GM23338 (cell line): ENCODE measurements around the gene TBC1D32. TPM values are rescaled to one million over a fixed set of nuclear protein-coding genes. Genes with fewer than 3 reads are reported as not detected.

ENCODE experiments used
- ATAC-seq: fragments of 200-7000 bp; cut with Tn5 transposase; 3 replicates; pipeline ENCODE4 v1.9.1; 2020
- DNase-seq: peaks from one replicate; pipeline ENCODE4 v3.0.0-alpha.2; 2015; ENCODE audit warnings: low spot score
- H2AFZ ChIP-seq: fragments of 200-600 bp; sonication (generic); 2 replicates; pipeline ENCODE4 v1.8.0; 2016; ENCODE audit warnings: antibody characterized with exemption, mild to moderate bottlenecking, moderate library complexity
- H3F3A ChIP-seq: fragments of 200-600 bp; sonication (generic); replicated peaks from 2 replicates; pipeline ENCODE4 v1.8.0; 2017; ENCODE audit warnings: antibody characterized with exemption, mixed run types, low read depth
- H3K27ac ChIP-seq: fragments of 200-600 bp; sonication (generic); 2 replicates; pipeline ENCODE4 v1.6.1; 2016; ENCODE audit warnings: low read depth
- H3K27me3 ChIP-seq: fragments of 200-600 bp; sonication (generic); 2 replicates; pipeline ENCODE4 v1.8.0; 2016; ENCODE audit warnings: mild to moderate bottlenecking, mixed run types, moderate library complexity; ENCODE audit not compliant: insufficient read depth
- H3K36me3 ChIP-seq: fragments of 200-600 bp; sonication (generic); 2 replicates; pipeline ENCODE4 v1.8.0; 2016; ENCODE audit warnings: mild to moderate bottlenecking; ENCODE audit not compliant: insufficient read depth
- H3K4me1 ChIP-seq: fragments of 200-600 bp; sonication (generic); 2 replicates; pipeline ENCODE4 v1.8.0; 2016; ENCODE audit warnings: mild to moderate bottlenecking, moderate library complexity; ENCODE audit not compliant: insufficient read depth
- H3K4me2 ChIP-seq: fragments of 200-600 bp; sonication (generic); 2 replicates; pipeline ENCODE4 v1.7.1; 2017; ENCODE audit warnings: mixed run types
- H3K4me3 ChIP-seq: fragments of 200-600 bp; sonication (generic); 2 replicates; pipeline ENCODE4 v1.6.1; 2016; ENCODE audit warnings: mixed run types
- H3K79me2 ChIP-seq: fragments of 200-600 bp; sonication (generic); replicated peaks from 2 replicates; pipeline ENCODE4 v1.8.0; 2017; ENCODE audit warnings: mild to moderate bottlenecking; ENCODE audit not compliant: insufficient read depth
- H3K9me2 ChIP-seq: fragments of 200-600 bp; sonication (generic); 2 replicates; pipeline ENCODE4 v1.8.0; 2017; ENCODE audit not compliant: insufficient read depth
- H4K20me1 ChIP-seq: fragments of 200-600 bp; sonication (generic); replicated peaks from 2 replicates; pipeline ENCODE4 v1.8.0; 2017; ENCODE audit warnings: mild to moderate bottlenecking; ENCODE audit not compliant: insufficient read depth
- H3K27ac Mint-ChIP-seq: 2 replicates; pipeline ENCODE4 v1.8.0; 2020; ENCODE audit warnings: inconsistent platforms, mild to moderate bottlenecking, moderate library complexity, mixed read lengths
- H3K27me3 Mint-ChIP-seq: 3 replicates; pipeline ENCODE4 v1.8.0; 2022; ENCODE audit warnings: low read depth, mild to moderate bottlenecking, moderate library complexity, mixed read lengths, inconsistent platforms; ENCODE audit not compliant: insufficient read depth, poor library complexity
- H3K36me3 Mint-ChIP-seq: 3 replicates; pipeline ENCODE4 v1.8.0; 2021; ENCODE audit warnings: low read depth, mild to moderate bottlenecking, inconsistent platforms, moderate library complexity, mixed read lengths
- H3K4me1 Mint-ChIP-seq: 3 replicates; pipeline ENCODE4 v1.8.0; 2020; ENCODE audit warnings: mild to moderate bottlenecking, inconsistent platforms, mixed read lengths
- H3K4me3 Mint-ChIP-seq: 3 replicates; pipeline ENCODE4 v1.8.0; 2021; ENCODE audit warnings: moderate library complexity, mild to moderate bottlenecking, inconsistent platforms, mixed read lengths
- H3K9me3 Mint-ChIP-seq: 3 replicates; pipeline ENCODE4 v1.8.0; 2020; ENCODE audit warnings: moderate library complexity, mild to moderate bottlenecking, inconsistent platforms, mixed read lengths
- CREB1 ChIP-seq: fragments of 250-450 bp; sonication (Bioruptor Pico); IDR thresholded peaks from 2 replicates; pipeline ENCODE4 v1.5.0; 2020; ENCODE audit warnings: low read depth, mild to moderate bottlenecking, moderate library complexity
- ETS1 ChIP-seq: IDR thresholded peaks from 2 replicates; pipeline ENCODE4 v1.6.1; 2016; ENCODE audit warnings: antibody characterized with exemption
- EZH2 ChIP-seq: fragments of 200-600 bp; sonication (generic); IDR thresholded peaks from one replicate; pipeline ENCODE4 v1.8.0; 2017; ENCODE audit warnings: antibody characterized with exemption, mild to moderate bottlenecking, low read depth; ENCODE audit not compliant: unreplicated experiment
- EZH2phosphoT487 ChIP-seq: fragments of 200-600 bp; sonication (generic); IDR thresholded peaks from one replicate; pipeline ENCODE4 v1.8.1; 2018; ENCODE audit warnings: antibody characterized with exemption; ENCODE audit not compliant: unreplicated experiment
- JUNB ChIP-seq: IDR thresholded peaks from one replicate; pipeline ENCODE4 v1.6.1; 2016; ENCODE audit warnings: antibody characterized with exemption; ENCODE audit not compliant: unreplicated experiment
- NANOG ChIP-seq: IDR thresholded peaks from 2 replicates; pipeline ENCODE4 v1.6.1; 2016; ENCODE audit warnings: antibody characterized with exemption, borderline replicate concordance
- POLR2AphosphoS5 ChIP-seq: IDR thresholded peaks from 2 replicates; pipeline ENCODE4 v1.6.1; 2016; ENCODE audit warnings: antibody characterized with exemption, low read depth
- REST ChIP-seq: IDR thresholded peaks from one replicate; pipeline ENCODE4 v1.6.1; 2018; ENCODE audit warnings: antibody characterized with exemption; ENCODE audit not compliant: unreplicated experiment
- STAT1 ChIP-seq: IDR thresholded peaks from one replicate; pipeline ENCODE4 v1.6.1; 2016; ENCODE audit warnings: antibody characterized with exemption; ENCODE audit not compliant: unreplicated experiment
- ZNF114 ChIP-seq: fragments of 250-450 bp; sonication (Bioruptor Pico); IDR thresholded peaks from 2 replicates; pipeline ENCODE4 v1.5.0; 2020; ENCODE audit warnings: mild to moderate bottlenecking, moderate library complexity
- ZNF331 ChIP-seq: fragments of 250-450 bp; sonication (Bioruptor Pico); IDR thresholded peaks from 2 replicates; pipeline ENCODE4 v1.5.0; 2020; ENCODE audit warnings: low read depth, mild to moderate bottlenecking, moderate library complexity
- polyA plus RNA-seq: library from polyadenylated mRNA; unstranded; fragments of >200 nt; fragmentation: Nextera tagmentation; extraction: Ambion mirVana; gene quantifications from 2 replicates; pipeline ENCODE4 v1.2.1, GENCODE V29; 2016
- total RNA-seq: library from RNA; depleted of rRNA; stranded (reverse); fragments of >200 nt; shearing (Covaris generic); gene quantifications from 2 replicates; pipeline ENCODE4 v1.2.3, GENCODE V29; 2014
- TF ChIP-seq, protein P1 (sequence below), 2 experiments: fragments of 200-600 bp in 1 of 2; sonication (generic) in 1 of 2; conservative IDR thresholded peaks; 2 replicates each; pipeline versions ENCODE4 v1.5.1 to v1.6.1; 2016 to 2017; ENCODE audit warnings: antibody characterized with exemption in 2 of 2, low read depth in 2 of 2, mild to moderate bottlenecking in 2 of 2, moderate library complexity in 1 of 2

The TBC1D32 gene
- total and polyA plus RNA-seq, 2 experiments from 2014 or later = 8.9 to 10.4 TPM

- H2AFZ ChIP-seq = no peak overlapping the region
- Mint-ChIP-seq H3K4me1 (peaks cover 7% of the 10 kb centered on the region; the same call in 2 of the 3 replicates), H3K36me3 (peaks cover 15% of the 10 kb centered on the region), H3K27ac (no peak overlapping the region), H3K27me3 (no peaks in the 10 kb centered on the region), H3K4me3 (no peak overlapping the region), H3K9me3 (peaks cover 9% of the 10 kb centered on the region)
- no peaks in the 10 kb centered on the region; the same call in 1 of the 2 replicates for H3K4me1 ChIP-seq
- TF ChIP-seq STAT1 = no peak
- TF ChIP-seq NANOG = no peak
- TF ChIP-seq POLR2AphosphoS5 = no peak
- no peak for TF ChIP-seq ETS1
- TF ChIP-seq EZH2phosphoT487 = no peak
- TF ChIP-seq, protein P1, sequence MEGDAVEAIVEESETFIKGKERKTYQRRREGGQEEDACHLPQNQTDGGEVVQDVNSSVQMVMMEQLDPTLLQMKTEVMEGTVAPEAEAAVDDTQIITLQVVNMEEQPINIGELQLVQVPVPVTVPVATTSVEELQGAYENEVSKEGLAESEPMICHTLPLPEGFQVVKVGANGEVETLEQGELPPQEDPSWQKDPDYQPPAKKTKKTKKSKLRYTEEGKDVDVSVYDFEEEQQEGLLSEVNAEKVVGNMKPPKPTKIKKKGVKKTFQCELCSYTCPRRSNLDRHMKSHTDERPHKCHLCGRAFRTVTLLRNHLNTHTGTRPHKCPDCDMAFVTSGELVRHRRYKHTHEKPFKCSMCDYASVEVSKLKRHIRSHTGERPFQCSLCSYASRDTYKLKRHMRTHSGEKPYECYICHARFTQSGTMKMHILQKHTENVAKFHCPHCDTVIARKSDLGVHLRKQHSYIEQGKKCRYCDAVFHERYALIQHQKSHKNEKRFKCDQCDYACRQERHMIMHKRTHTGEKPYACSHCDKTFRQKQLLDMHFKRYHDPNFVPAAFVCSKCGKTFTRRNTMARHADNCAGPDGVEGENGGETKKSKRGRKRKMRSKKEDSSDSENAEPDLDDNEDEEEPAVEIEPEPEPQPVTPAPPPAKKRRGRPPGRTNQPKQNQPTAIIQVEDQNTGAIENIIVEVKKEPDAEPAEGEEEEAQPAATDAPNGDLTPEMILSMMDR (conservative IDR thresholded peaks at IDR 0.05; ENCODE audit: low read depth in 2 of 2) = no peak
- no peak for TF ChIP-seq REST
- no peak for TF ChIP-seq JUNB
- TF ChIP-seq EZH2 = no peak
- no peak for TF ChIP-seq ZNF331 (CRISPR knock-in tag)
- TF ChIP-seq CREB1 (CRISPR knock-in tag) = no peak
- no peak for TF ChIP-seq ZNF114
- H3F3A ChIP-seq = no peaks in the 10 kb centered on the region
- H4K20me1 ChIP-seq = no peaks in the 10 kb centered on the region
- DNase-seq (no peak), ATAC-seq (no peak)
- H3K27me3 ChIP-seq = no peaks in the 10 kb centered on the region
- H3K4me3 ChIP-seq = no peak overlapping the region
- no peak overlapping the region for H3K4me2 ChIP-seq
- no peak overlapping the region for H3K27ac ChIP-seq
- no peaks in the 10 kb centered on the region for H3K79me2 ChIP-seq
- no peaks in the 10 kb centered on the region for H3K36me3 ChIP-seq
- no peaks in the 10 kb centered on the region for H3K9me2 ChIP-seq
These were observed 175.4 kb downstream of the TBC1D32 start for GRCh38 chr6:121158891-121159290.
